Right lung (tissue), 10 donors: ENCODE measurements around the gene STX4. TPM values are rescaled to one million over a fixed set of nuclear protein-coding genes. Genes with fewer than 3 reads are reported as not detected.

Source experiments
- DNase-seq, 2 donors: peaks; one replicate each; pipeline ENCODE4 v3.0.0-alpha.2; 2013
- long read RNA-seq, 8 donors: transcript quantifications; one replicate each; lab custom pipeline, GENCODE V29; 2026
- polyA plus RNA-seq, 5 donors: library from polyadenylated mRNA; unstranded; fragments of 120-200 nt; gene quantifications; one replicate each; pipeline versions ENCODE4 v1.2.1 to v1.2.3, GENCODE V29; 2013; ENCODE audit warnings: inconsistent platforms in 1 of 5, low replicate concordance in 1 of 5; ENCODE audit not compliant: insufficient read length in 5 of 5, insufficient read depth in 1 of 5

STX4 gene, protein sequence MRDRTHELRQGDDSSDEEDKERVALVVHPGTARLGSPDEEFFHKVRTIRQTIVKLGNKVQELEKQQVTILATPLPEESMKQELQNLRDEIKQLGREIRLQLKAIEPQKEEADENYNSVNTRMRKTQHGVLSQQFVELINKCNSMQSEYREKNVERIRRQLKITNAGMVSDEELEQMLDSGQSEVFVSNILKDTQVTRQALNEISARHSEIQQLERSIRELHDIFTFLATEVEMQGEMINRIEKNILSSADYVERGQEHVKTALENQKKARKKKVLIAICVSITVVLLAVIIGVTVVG
- polyA plus RNA-seq = 10 to 100 TPM; 33.7 to 48.4 (median 40.5) TPM
- long read RNA-seq, donor 1, transcript STX4-201 (11 exons, 1,481 nt) = major isoform, 8 of 20 reads
- long read RNA-seq, donor 1, partial matches to known transcripts = 6 of 20 reads
- long read RNA-seq, donor 1, other reads (novel, unspliced or antisense) = 0 of 20 reads
- long read RNA-seq, donor 2, partial matches to known transcripts = 7 of 10 reads
- long read RNA-seq, donor 2, other reads (novel, unspliced or antisense) = 0 of 10 reads
- long read RNA-seq, donor 3, partial matches to known transcripts = 19 of 23 reads
- long read RNA-seq, donor 3, other reads (novel, unspliced or antisense) = 0 of 23 reads
- long read RNA-seq, donor 4, transcript STX4-201 (11 exons, 1,481 nt) = major isoform, 5 of 14 reads
- long read RNA-seq, donor 4, partial matches to known transcripts = 5 of 14 reads
- long read RNA-seq, donor 4, other reads (novel, unspliced or antisense) = 0 of 14 reads
- long read RNA-seq, donor 5, transcript STX4-201 (11 exons, 1,481 nt) = major isoform, 15 of 32 reads
- long read RNA-seq, donor 5, partial matches to known transcripts = 11 of 32 reads
- long read RNA-seq, donor 5, other reads (novel, unspliced or antisense) = 0 of 32 reads
- long read RNA-seq, donor 6, transcript STX4-201 (11 exons, 1,481 nt) = major isoform, 6 of 15 reads
- long read RNA-seq, donor 6, partial matches to known transcripts = 8 of 15 reads
- long read RNA-seq, donor 6, other reads (novel, unspliced or antisense) = 0 of 15 reads
- long read RNA-seq, donor 7, partial matches to known transcripts = 15 of 19 reads
- long read RNA-seq, donor 7, other reads (novel, unspliced or antisense) = 0 of 19 reads
- long read RNA-seq, donor 8, transcript STX4-201 (11 exons, 1,481 nt) = major isoform, 6 of 14 reads
- long read RNA-seq, donor 8, partial matches to known transcripts = 5 of 14 reads
- long read RNA-seq, donor 8, other reads (novel, unspliced or antisense) = 0 of 14 reads

GRCh38 chr16:31032736-31033708 lies at the start of gene STX4:
Gene STX4, plus strand, starts transcription at chr16:31033558. Its CDS starts 248 bp downstream, at chr16:31033806.
- DNase-seq = peak; percentile 96 to 97

DNA sequence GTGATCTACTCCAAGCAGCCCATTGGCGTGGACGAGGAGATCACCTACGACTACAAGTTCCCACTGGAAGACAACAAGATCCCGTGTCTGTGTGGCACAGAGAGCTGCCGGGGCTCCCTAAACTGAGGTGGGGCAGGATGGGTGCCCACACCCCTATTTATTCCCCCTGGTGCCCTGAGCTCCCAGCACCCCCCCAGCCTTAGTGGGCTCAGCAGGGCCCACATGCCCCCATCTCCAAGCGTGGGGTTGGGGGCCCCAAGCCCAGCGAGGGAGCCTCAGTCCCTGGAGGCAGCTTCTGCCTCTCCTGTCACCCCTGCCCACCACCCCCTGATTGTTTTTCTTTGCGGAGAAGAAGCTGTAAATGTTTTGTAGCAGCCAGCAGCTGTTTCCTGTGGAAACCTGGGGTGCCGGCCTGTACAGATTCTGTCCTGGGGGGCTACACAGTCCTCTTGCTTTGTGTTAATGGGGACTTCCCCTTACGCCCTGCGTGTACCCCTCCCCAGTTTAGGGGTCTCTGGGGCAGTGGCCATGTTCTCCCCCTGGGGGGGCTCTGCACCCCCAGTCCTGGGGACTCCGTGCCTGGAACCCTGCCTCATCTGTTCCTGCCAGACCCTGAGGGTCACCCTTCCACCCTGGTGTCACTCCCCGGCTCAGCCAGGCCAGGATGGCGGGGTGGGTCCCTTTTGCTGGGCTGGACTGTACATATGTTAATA lies 49.3 kb upstream of the STX4 start:
- no peak for DNase-seq

- peak; percentile 53 to 67 for DNase-seq
These were observed 48.5 kb upstream of the STX4 start, which contains the start of gene HSD3B7 for GRCh38 chr16:30984669-30985400. Gene HSD3B7, plus strand, starts transcription at chr16:30985207. Its CDS starts 452 bp downstream, at chr16:30985659.

GRCh38 chr16:30985401-30986128 lies 47.8 kb upstream of the STX4 start:
- DNase-seq = no peak

DNA sequence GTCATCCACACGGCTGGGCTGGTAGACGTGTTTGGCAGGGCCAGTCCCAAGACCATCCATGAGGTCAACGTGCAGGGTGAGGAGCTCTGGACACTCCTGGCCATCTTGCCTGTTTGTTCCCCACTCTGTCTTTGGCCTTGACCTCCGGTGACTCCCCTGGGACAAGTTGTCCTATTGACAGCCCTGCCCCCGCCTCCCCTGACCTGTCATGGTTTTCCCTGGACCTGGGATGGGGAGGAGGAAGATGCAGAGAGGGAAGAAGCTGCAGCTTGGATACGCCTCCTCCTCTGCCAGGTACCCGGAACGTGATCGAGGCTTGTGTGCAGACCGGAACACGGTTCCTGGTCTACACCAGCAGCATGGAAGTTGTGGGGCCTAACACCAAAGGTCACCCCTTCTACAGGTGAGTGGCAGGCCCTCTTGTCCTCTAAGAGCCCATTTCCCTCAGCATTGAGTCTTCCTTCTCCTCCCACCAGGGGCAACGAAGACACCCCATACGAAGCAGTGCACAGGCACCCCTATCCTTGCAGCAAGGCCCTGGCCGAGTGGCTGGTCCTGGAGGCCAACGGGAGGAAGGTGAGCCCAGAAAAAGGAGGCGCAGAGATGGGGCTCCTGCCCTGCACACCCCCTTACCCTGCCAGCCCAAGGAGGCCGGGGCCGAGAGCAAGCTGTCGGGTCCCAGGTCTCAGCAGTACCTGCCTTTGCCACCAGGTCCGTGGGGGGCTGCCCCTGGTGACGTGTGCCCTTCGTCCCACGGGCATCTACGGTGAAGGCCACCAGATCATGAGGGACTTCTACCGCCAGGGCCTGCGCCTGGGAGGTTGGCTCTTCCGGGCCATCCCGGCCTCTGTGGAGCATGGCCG lies 47.0 kb upstream of the STX4 start:
- no peak for DNase-seq

DNA sequence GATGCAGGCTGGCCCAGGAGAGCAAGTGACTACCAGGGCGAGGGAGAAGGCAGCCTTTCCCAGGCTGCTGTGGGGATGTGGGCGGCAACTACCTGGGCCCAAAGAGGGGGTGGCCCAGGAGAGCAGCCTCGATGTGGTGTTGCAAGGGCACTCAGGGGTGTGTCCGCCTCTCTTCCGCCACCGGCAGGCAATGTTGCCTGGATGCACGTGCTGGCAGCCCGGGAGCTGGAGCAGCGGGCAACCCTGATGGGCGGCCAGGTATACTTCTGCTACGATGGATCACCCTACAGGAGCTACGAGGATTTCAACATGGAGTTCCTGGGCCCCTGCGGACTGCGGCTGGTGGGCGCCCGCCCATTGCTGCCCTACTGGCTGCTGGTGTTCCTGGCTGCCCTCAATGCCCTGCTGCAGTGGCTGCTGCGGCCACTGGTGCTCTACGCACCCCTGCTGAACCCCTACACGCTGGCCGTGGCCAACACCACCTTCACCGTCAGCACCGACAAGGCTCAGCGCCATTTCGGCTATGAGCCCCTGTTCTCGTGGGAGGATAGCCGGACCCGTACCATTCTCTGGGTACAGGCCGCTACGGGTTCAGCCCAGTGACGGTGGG lies 45.7 kb upstream of the STX4 start:
- DNase-seq = no peak

DNA sequence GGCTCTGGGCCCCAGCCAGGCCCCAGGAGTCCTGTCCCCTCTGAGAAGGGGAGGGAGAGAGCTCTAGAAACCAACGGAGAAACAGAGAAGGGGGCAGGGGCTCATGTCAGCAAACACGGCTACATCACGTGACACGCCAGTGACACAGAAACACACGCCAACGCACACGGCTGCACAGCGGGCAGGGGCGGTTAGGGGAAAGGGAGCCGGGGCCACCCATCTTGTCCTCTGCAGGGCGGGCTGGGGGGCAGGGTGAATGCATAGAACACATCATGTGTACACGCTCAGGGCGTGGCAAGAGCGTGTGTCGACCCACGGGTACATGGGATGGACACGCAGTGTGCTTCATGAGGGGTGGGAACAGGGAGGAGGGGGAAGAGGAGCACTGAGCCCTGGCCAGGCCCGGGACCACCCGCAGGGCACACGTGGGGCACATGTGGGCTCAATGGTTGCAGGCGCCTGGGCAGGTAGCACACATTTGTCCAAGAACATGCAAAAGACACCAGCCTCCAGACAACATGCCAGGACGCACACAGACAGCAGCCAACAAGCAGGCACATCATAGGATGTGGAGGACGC lies 43.8 kb upstream of the STX4 start:
- no peak for DNase-seq

DNA sequence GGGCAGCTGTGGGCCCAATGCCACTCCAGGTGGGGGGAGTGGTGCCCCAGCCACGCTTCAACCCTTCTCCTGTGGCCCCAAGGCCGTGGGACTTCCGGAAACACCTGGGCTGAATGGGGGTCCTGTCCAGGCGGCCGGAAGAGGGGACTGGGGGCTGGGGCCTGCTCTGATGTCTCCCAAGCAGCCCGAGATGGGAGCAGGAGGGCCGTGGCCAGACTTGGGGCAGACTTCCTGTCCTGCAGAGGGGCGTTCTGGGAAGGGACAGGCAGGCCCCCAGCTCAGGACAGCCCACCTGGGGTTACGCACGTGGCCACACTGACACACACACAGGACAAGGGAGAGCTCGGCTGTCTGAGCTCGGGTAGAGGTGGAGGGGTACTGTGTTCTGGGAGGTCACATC lies 43.3 kb upstream of the STX4 start:
- DNase-seq = no peak

GRCh38 chr16:30991052-30991451 lies 42.3 kb upstream of the STX4 start:
- DNase-seq = no peak

DNA sequence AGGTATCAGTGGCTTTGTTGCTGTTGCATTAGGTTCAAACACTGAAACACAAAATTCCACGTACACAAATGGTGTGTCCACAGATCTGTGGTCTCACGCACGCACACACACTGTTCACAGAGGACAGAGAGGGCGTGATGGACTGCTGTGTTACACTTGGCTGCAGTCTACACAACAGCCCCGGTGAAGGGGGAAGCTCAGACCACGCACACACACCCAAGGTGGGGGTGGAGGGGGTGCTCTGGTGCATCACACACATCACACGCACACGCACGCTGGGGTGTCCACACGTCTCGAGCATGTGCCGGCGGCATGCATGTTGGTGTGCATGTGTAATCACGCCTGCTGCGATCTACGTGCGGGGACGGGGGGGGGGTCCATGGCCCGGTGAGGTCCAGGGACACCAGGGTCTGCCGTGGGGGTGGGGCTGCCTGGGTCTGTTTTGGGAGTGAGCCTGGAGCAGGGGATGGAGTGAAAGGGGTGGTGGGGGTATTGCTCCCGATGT lies 41.0 kb upstream of the STX4 start:
- no peak for DNase-seq

DNA sequence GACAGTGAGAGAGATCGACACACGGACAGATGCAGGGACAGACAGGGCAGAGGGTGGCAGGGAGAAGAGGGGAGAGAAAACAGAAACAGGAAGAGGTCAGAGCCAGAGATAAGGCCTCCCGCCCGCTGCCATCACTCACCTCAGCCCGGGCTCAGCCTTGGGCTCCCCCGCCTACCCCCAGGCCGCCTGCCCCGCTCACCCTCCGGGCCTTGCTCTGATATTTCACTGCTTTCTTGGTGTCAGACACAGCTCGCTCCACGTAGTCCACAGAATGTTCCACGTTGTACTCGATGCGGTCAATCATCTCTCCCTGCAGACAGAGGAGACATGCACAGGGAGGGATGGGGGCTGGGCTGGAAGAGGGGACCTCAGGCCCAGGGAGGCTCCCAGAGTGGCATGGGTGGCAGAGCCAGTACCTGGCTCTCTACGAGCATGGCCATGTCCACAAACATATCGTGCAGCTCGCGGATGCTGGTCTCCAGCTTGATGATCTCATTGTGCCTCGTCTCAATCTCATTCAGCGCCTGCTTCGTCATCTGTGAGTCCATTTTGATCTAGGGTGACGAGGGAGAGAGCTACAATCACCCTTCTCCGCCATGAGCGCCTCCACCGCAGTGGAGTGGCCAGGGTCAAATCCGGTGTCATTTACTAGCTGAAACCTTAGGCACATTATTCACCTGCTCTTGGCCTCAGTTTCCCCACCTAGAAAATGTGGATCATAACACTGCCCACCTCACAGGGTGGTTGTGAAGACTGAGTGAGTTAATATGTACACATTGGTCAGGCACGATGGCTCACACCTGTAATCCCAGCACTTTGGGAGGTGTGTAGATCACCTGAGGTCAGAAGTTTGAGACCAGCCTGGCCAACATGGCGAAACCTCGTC lies 40.2 kb upstream of the STX4 start:
- DNase-seq = no peak

GRCh38 chr16:30995927-30996323 lies 37.4 kb upstream of the STX4 start:
- no peak for DNase-seq

DNA sequence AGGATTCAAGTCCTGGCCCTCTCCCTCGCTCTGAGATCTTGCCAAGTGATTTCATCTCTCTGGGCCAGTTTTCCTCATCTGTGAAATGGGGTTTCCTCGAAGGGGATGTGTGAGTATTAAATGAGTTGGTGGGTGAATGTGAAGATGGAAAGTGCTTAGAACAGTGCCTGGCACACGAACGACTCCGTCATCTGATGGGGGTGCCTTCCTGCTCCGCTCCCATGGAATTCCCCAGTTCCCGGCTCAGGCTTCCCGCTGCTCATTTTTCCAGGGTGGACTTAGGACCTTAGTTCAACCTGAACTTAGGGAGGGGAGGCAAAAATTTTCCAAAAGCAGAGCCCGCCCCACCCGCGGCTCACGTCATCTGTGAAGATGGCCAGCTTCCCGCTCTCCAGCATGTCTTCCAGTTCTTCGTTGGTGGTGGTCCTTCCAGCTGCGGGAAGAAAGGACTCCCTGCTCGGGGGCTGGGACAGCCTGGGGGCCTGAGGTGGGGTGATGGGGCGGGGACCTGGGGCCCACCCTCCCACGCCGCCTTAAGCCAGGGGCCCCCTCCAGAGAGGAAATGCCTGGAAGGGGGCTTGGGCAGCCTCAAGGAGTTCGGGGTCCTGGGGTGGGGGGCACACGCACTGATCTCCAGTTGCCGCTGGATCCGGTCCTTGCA lies 36.9 kb upstream of the STX4 start:
- DNase-seq = no peak

DNA sequence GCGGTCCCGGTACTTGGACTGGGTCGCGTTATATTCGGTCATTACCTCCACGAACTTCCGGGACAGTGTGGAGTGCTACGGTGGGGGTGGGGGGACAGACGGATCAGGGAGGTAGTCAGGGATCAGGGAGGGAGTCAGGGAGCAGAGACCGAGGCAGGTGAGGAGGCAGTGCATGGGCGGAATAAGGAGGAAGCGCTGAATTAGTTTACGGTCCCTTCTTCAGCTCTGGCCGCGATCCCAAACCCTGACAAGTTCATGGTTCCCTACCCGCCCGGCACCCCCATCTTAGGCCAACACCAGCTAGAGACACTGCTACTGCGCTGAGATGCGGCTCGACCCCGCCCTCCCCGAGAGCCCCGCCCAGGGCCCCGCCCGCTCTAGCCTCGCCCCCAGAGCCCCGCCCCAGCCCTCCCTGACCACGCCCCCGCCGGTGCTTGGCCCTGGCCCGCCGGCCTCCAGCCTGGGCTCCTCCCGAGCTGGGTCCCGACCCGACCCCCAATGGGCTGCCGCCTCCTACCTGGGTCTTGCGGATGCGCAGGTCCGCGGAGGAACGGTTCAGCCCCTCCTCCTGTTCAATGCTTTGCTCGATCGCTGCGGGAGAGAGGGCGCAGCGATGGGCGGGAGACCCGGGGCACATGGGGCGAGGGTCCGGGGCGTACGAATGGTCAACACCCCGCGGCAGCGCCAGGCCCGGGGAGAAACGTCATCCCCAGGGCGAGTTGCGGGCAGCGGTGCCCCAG lies 36.2 kb upstream of the STX4 start:
- no peak for DNase-seq
